DOHH2 (cell line): Measurements from ENCODE around the gene VAV2.

ENCODE experiments used
- CTCF ChIP-seq: fragments of 200-600 bp; sonication (generic); IDR thresholded peaks from one replicate; pipeline ENCODE4 v1.5.1; 2014; ENCODE audit warnings: antibody characterized with exemption, mild to moderate bottlenecking, low read depth, low read length; ENCODE audit not compliant: poor library complexity, severe bottlenecking
- EZH2phosphoT487 ChIP-seq: fragments of 200-600 bp; sonication (generic); IDR thresholded peaks from 2 replicates; pipeline ENCODE4 v1.6.1; 2017; ENCODE audit warnings: borderline replicate concordance, mild to moderate bottlenecking, antibody characterized with exemption, low read length, moderate library complexity, mixed read lengths

- TF ChIP-seq CTCF (no peak), EZH2phosphoT487 (no peak)
Observed at GRCh38 chr9:133785753-133786370, 206.3 kb downstream of the VAV2 start.
